B cell (primary cell): ENCODE results near the gene PLEKHM3.

ENCODE experiments used
- CTCF ChIP-seq: fragments of 200-600 bp; IDR thresholded peaks from one replicate; pipeline ENCODE4 v1.8.0; 2022; ENCODE audit warnings: antibody characterized with exemption, mild to moderate bottlenecking
- EZH2 ChIP-seq: IDR thresholded peaks from 2 replicates; pipeline ENCODE4 v1.6.1; 2012; ENCODE audit warnings: borderline replicate concordance, low read depth, mild to moderate bottlenecking, moderate library complexity, low read length; ENCODE audit not compliant: insufficient read depth, poor library complexity, severe bottlenecking

- TF ChIP-seq CTCF = no peak
- TF ChIP-seq EZH2 = no peak
Measured at GRCh38 chr2:207988975-207989374, 36.4 kb downstream of the PLEKHM3 start.
